ENCODE data around the gene ABCC3. TPM values are rescaled to one million over a fixed set of nuclear protein-coding genes. Genes with fewer than 3 reads are reported as not detected.

The ABCC3 gene
- total RNA-seq, 1 experiment from 2014 or later = 66.2 TPM

DNA sequence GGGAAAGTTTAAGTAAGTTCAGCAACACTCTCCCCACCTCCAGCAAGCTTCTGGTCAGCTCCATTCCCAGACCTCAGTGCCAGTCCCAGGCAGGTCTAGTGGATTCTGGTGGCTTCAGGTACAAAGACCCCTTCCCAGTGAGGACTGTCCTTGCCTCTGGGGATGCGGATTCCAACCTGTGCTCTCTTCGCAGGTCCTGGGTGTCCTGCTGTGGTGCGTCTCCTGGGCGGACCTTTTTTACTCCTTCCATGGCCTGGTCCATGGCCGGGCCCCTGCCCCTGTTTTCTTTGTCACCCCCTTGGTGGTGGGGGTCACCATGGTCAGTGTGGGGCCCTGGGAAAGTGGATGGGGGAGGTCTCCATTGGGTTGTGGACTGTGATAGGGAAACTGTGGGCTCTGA lies 21.8 kb downstream of the ABCC3 start:
- no peak overlapping the region for H3K27ac ChIP-seq (ENCODE audit: low read depth, low read length)
- no peak overlapping the region for H3K4me3 ChIP-seq (replicated peaks in 1 of 2; ENCODE audit: low read depth in 1 of 2, low read length in 2 of 2)
- no peaks in the 10 kb centered on the region for H3K9me3 ChIP-seq (ENCODE audit: control insufficient read depth in 1 of 2, insufficient read depth in 1 of 2, low read depth in 1 of 2, low read length in 2 of 2)
- H3K4me2 ChIP-seq (ENCODE audit: low read length) = no peak overlapping the region
- POLR2A ChIA-PET = no interaction called here
- TF ChIP-seq CBX3 (IDR thresholded peaks at IDR 0.05; ENCODE audit: low read depth) (no peak), ZNF274 (IDR thresholded peaks at IDR 0.05; ENCODE audit: low read depth, low read length) (no peak), EZH2phosphoT487 (IDR thresholded peaks at IDR 0.05; ENCODE audit: borderline replicate concordance) (no peak), SP1 (IDR thresholded peaks at IDR 0.05; ENCODE audit: low read depth) (no peak), EZH2 (IDR thresholded peaks at IDR 0.05) (no peak)
- TF ChIP-seq, protein P1, sequence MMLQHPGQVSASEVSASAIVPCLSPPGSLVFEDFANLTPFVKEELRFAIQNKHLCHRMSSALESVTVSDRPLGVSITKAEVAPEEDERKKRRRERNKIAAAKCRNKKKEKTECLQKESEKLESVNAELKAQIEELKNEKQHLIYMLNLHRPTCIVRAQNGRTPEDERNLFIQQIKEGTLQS (IDR thresholded peaks at IDR 0.05) = no peak
- TF ChIP-seq, protein P2, sequence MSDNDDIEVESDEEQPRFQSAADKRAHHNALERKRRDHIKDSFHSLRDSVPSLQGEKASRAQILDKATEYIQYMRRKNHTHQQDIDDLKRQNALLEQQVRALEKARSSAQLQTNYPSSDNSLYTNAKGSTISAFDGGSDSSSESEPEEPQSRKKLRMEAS (IDR thresholded peaks at IDR 0.05) = no peak
- no peaks in the 10 kb centered on the region for H3K79me2 ChIP-seq (ENCODE audit: insufficient read depth, low read length)
- no peak overlapping the region for H2AFZ ChIP-seq (ENCODE audit: low read depth, low read length, poor library complexity, severe bottlenecking)
- no peaks in the 10 kb centered on the region for H3K27me3 ChIP-seq (ENCODE audit: insufficient read depth, low read length)
- no TSS peak for BruUV-seq (replicated peaks)
- intact Hi-C loops (cut with micrococcal nuclease) = no loop called here
- no peak for ATAC-seq
- no peak for DNase-seq (ENCODE audit: low read depth, low spot score)
- CTCF ChIA-PET = no interaction called here
- no peaks in the 10 kb centered on the region for H3K36me3 ChIP-seq (ENCODE audit: control insufficient read depth in 1 of 2, insufficient read depth in 2 of 2, low read length in 2 of 2)
- H3K4me1 ChIP-seq (ENCODE audit: control insufficient read depth in 1 of 2, insufficient read depth in 2 of 2, low read length in 2 of 2) = peaks cover 36 to 50% of the 10 kb centered on the region in 2 experiments
- no peaks in the 10 kb centered on the region for H4K20me1 ChIP-seq (ENCODE audit: insufficient read depth)
- no peaks in the 10 kb centered on the region for H3K9me2 ChIP-seq (ENCODE audit: insufficient read depth)
- RAD21 ChIA-PET (ENCODE audit: low non-redundant PET in 1 of 2, low total read pairs in 2 of 2, uncharacterized antibody in 2 of 2, unreplicated experiment in 2 of 2) = no interaction called here
- no peak overlapping the region for H3K9ac ChIP-seq (ENCODE audit: low read length)

DNA sequence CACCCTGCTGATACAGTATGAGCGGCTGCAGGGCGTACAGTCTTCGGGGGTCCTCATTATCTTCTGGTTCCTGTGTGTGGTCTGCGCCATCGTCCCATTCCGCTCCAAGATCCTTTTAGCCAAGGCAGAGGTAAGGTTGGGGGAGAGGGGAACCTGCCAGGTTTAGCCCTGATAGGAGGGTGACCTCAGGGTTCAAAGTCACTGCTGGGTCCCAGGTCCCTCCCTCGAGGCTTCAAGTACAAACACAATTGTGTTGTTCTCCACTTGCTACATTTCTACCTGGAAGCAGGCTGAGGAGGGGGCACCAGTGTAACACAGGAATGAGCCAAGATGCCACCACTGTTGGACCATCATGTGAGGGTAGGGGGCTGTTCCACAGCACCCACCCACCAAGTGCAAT lies 22.4 kb downstream of the ABCC3 start:
- Histone ChIP-seq H3K79me2 (ENCODE audit: insufficient read depth, low read length) (no peaks in the 10 kb centered on the region), H3K27me3 (ENCODE audit: insufficient read depth, low read length) (no peaks in the 10 kb centered on the region), H3K9ac (ENCODE audit: low read length) (no peak overlapping the region), H3K27ac (ENCODE audit: low read depth, low read length) (no peak overlapping the region), H3K4me3 (replicated peaks in 1 of 2; ENCODE audit: low read depth in 1 of 2, low read length in 2 of 2) (no peak overlapping the region), H4K20me1 (ENCODE audit: insufficient read depth) (no peaks in the 10 kb centered on the region), H2AFZ (ENCODE audit: low read depth, low read length, poor library complexity, severe bottlenecking) (no peak overlapping the region), H3K4me2 (ENCODE audit: low read length) (0 out of 2 replicates have a peak overlapping the region, but pooled peaks have one; percentile 14), H3K9me3 (ENCODE audit: control insufficient read depth in 1 of 2, insufficient read depth in 1 of 2, low read depth in 1 of 2, low read length in 2 of 2) (no peaks in the 10 kb centered on the region), H3K4me1 (ENCODE audit: control insufficient read depth in 1 of 2, insufficient read depth in 2 of 2, low read length in 2 of 2) (peaks cover 42 to 55% of the 10 kb centered on the region in 2 experiments), H3K36me3 (ENCODE audit: control insufficient read depth in 1 of 2, insufficient read depth in 2 of 2, low read length in 2 of 2) (no peaks in the 10 kb centered on the region), H3K9me2 (ENCODE audit: insufficient read depth) (no peaks in the 10 kb centered on the region)
- intact Hi-C loops (cut with micrococcal nuclease) = no loop called here
- BruUV-seq (replicated peaks) = no TSS peak
- CTCF ChIA-PET = interaction anchor here (1.1 kb wide), 1 partner anchor 27 kb away, joined by 4 read pairs; no protein-coding TSS in a partner anchor
- RAD21 ChIA-PET (ENCODE audit: low non-redundant PET in 1 of 2, low total read pairs in 2 of 2, uncharacterized antibody in 2 of 2, unreplicated experiment in 2 of 2) = no interaction called here
- DNase-seq (ENCODE audit: low read depth, low spot score) (no peak), ATAC-seq (no peak)
- POLR2A ChIA-PET = no interaction called here
- TF ChIP-seq POLR2AphosphoS5 (IDR thresholded peaks at IDR 0.05; ENCODE audit: low read depth, low read length) = no peak
- no peak for TF ChIP-seq TCF7L2 (IDR thresholded peaks at IDR 0.05; ENCODE audit: borderline replicate concordance, extremely low read depth, insufficient read depth, insufficient read length)
- TF ChIP-seq SP1 (IDR thresholded peaks at IDR 0.05; ENCODE audit: low read depth) = no peak
- no peak for TF ChIP-seq YY1 (IDR thresholded peaks at IDR 0.05; ENCODE audit: extremely low read depth, insufficient replicate concordance, low read depth, low read length)
- no peak for TF ChIP-seq EGR1 (IDR thresholded peaks at IDR 0.05; ENCODE audit: low read depth)
- no peak for TF ChIP-seq CBX3 (IDR thresholded peaks at IDR 0.05; ENCODE audit: low read depth)
- no peak for TF ChIP-seq POLR2A (IDR thresholded peaks at IDR 0.05; ENCODE audit: borderline replicate concordance, extremely low read depth, insufficient read depth, insufficient read length)
- no peak for TF ChIP-seq EZH2phosphoT487 (IDR thresholded peaks at IDR 0.05; ENCODE audit: borderline replicate concordance)
